Naive thymus-derived CD4-positive, alpha-beta T cell (primary cell): ENCODE measurements around the gene AFDN. TPM values are rescaled to one million over a fixed set of nuclear protein-coding genes. Genes with fewer than 3 reads are reported as not detected.

Experiments used
- ATAC-seq: fragments of 150-1000 bp; cut with Tn5 transposase; 2 replicates; pipeline ENCODE4 v1.10.0; 2021; ENCODE audit warnings: mild to moderate bottlenecking, moderate library complexity
- CTCF ChIA-PET: fragments of 350-600 bp; sonication (Branson Sonifier 250); formaldehyde crosslinking; loops from one replicate; lab custom pipeline; 2021; ENCODE audit warnings: antibody characterized with exemption; lab: Charles Lee
- POLR2A ChIA-PET: fragments of 350-600 bp; sonication (Branson Sonifier 250); formaldehyde crosslinking; loops from one replicate; lab custom pipeline; 2021; ENCODE audit warnings: antibody characterized with exemption, inconsistent platforms; lab: Charles Lee
- DNase-seq, 9 donors: peaks; one replicate each; pipeline versions ENCODE4 v3.0.0 to v3.0.0-alpha.2; 2020 to 2022; ENCODE audit warnings: mixed read lengths in 1 of 9
- H3K27ac ChIP-seq: one replicate; pipeline ENCODE4 v1.7.0; 2013; ENCODE audit warnings: mild to moderate bottlenecking, low read depth, low read length, moderate library complexity
- H3K27me3 ChIP-seq, 2 donors: one replicate each; pipeline ENCODE4 v1.7.0; 2013; ENCODE audit warnings: low read length in 2 of 2, mild to moderate bottlenecking in 2 of 2, moderate library complexity in 2 of 2; ENCODE audit not compliant: control insufficient read depth in 2 of 2, insufficient read depth in 2 of 2
- H3K36me3 ChIP-seq, 3 experiments: 1 replicate in 2 of 3; 2 replicates in 1 of 3; pipeline ENCODE4 v1.7.0; 2013; ENCODE audit warnings: low read length in 3 of 3, mild to moderate bottlenecking in 3 of 3, moderate library complexity in 1 of 3; ENCODE audit not compliant: insufficient read depth in 3 of 3, control insufficient read depth in 2 of 3
- H3K4me1 ChIP-seq, 2 donors: one replicate each; pipeline ENCODE4 v1.7.0; 2013; ENCODE audit warnings: low read length in 2 of 2, mild to moderate bottlenecking in 2 of 2, moderate library complexity in 1 of 2; ENCODE audit not compliant: control insufficient read depth in 2 of 2, insufficient read depth in 2 of 2
- H3K4me3 ChIP-seq: 2 replicates; pipeline ENCODE4 v1.7.0; 2013; ENCODE audit warnings: mild to moderate bottlenecking, low read length
- H3K9me3 ChIP-seq, 3 experiments: 1 replicate in 2 of 3; 2 replicates in 1 of 3; pipeline ENCODE4 v1.7.0; 2013; ENCODE audit warnings: low read length in 3 of 3; ENCODE audit not compliant: control insufficient read depth in 2 of 3
- H3K27ac Mint-ChIP-seq, 9 donors: one replicate each; pipeline ENCODE4 v1.8.0; 2020 to 2022; ENCODE audit warnings: mixed read lengths in 9 of 9, mild to moderate bottlenecking in 8 of 9, moderate library complexity in 5 of 9, inconsistent platforms in 2 of 9
- H3K27me3 Mint-ChIP-seq, 5 donors: one replicate each; pipeline ENCODE4 v1.8.0; 2021 to 2022; ENCODE audit warnings: mixed read lengths in 5 of 5, mild to moderate bottlenecking in 1 of 5
- H3K36me3 Mint-ChIP-seq, 5 donors: one replicate each; pipeline ENCODE4 v1.8.0; 2020 to 2022; ENCODE audit warnings: mixed read lengths in 5 of 5, mild to moderate bottlenecking in 3 of 5, inconsistent platforms in 1 of 5
- H3K4me1 Mint-ChIP-seq, 7 donors: one replicate each; pipeline ENCODE4 v1.8.0; 2020 to 2022; ENCODE audit warnings: mixed read lengths in 7 of 7, mild to moderate bottlenecking in 3 of 7, inconsistent platforms in 1 of 7
- H3K4me3 Mint-ChIP-seq, 10 donors: one replicate each; pipeline ENCODE4 v1.8.0; 2020 to 2022; ENCODE audit warnings: mild to moderate bottlenecking in 10 of 10, mixed read lengths in 10 of 10, moderate library complexity in 6 of 10, inconsistent platforms in 2 of 10
- H3K9me3 Mint-ChIP-seq, 11 donors: one replicate each; pipeline ENCODE4 v1.8.0; 2020 to 2022; ENCODE audit warnings: mixed read lengths in 11 of 11, mild to moderate bottlenecking in 4 of 11, inconsistent platforms in 1 of 11, moderate library complexity in 1 of 11
- intact Hi-C, 2 donors: fragments of 100-400 bp; cut with micrococcal nuclease; formaldehyde crosslinking; loops; one replicate each; pipeline ENCODE4 v1.15.1; 2023
- polyA plus RNA-seq, 2 donors: library from polyadenylated mRNA; unstranded; fragments of 300-500 nt; fragmentation: Illumina TruSeq; gene quantifications; one replicate each; pipeline ENCODE4 v1.2.3, GENCODE V29; 2021
- total RNA-seq, 6 experiments: library from RNA in 5 of 6; stranded (reverse) in 5 of 6; gene quantifications; 1 replicate in 5 of 6; 2 replicates in 1 of 6; pipeline ENCODE4 v1.2.3 and lab custom pipeline; 2021 to 2026

The AFDN gene
- total and polyA plus RNA-seq, 7 experiments from 2014 or later = 0.08 to 55.1 (median 3.6) TPM

DNA sequence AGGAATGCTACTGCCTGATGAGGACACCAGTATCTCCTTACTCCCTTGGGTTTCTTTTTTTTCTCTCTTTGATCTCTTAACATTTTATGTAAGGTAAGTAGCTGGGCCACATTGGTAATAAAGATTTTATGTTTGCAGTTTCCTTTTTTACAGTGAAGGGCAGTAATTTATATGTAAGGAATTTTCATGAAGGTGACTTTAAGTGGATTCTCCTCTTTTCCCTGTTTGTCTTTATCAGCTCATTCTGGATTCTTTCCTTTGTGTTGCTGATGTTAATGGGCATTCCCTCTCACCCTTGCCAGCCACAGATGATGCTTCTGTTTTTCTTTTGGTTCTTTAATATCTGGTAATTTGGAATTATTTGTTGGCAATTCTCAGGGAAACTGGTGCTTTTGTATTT, 34.7 kb downstream of the AFDN start:
- Mint-ChIP-seq H3K27ac (no peak overlapping the region), H3K4me3 (no peak overlapping the region), H3K27me3 (peaks cover 10 to 31% (median 19%) of the 10 kb centered on the region in 5 donors), H3K36me3 (peaks cover 0 to 2% (median 0%) of the 10 kb centered on the region in 5 donors), H3K4me1 (peaks cover 0 to 11% (median 0%) of the 10 kb centered on the region in 7 donors), H3K9me3 (no peaks in the 10 kb centered on the region)
- no peaks in the 10 kb centered on the region for H3K27me3 ChIP-seq
- POLR2A ChIA-PET = no interaction called here
- CTCF ChIA-PET = no interaction called here
- H3K4me3 ChIP-seq = no peak overlapping the region
- H3K9me3 ChIP-seq = no peaks in the 10 kb centered on the region
- intact Hi-C loops = no loop called here
- H3K27ac ChIP-seq = no peak overlapping the region
- ATAC-seq = no peak
- no peaks in the 10 kb centered on the region for H3K36me3 ChIP-seq
- no peaks in the 10 kb centered on the region for H3K4me1 ChIP-seq
- DNase-seq = no peak

DNA sequence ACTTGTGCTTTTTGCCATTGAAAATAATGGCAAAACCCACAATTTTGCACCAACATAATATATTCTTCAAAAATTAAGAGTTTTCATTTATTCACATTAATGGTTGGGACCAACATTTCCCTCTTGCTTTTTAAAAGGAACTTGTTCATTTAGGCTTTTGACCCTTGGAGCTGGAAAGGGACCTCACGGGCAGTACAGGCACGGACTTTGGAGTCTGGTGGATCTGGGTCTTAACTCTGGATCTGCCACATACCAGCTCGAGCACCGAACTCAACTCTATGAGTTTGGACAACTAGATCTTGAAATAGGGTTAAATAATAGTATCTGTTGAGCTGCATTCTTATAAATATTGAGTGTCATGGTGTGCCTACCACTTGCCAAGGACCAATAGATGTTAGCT, 37.2 kb downstream of the AFDN start:
- intact Hi-C loops = no loop called here
- H3K4me3 Mint-ChIP-seq = no peak overlapping the region
- POLR2A ChIA-PET = no interaction called here
- H3K4me3 ChIP-seq = no peak overlapping the region
- no peaks in the 10 kb centered on the region for H3K4me1 ChIP-seq
- H3K27ac ChIP-seq = no peak overlapping the region
- ATAC-seq = no peak
- no peaks in the 10 kb centered on the region for H3K27me3 ChIP-seq
- H3K36me3 Mint-ChIP-seq = peaks cover 0 to 7% (median 0%) of the 10 kb centered on the region in 5 donors
- H3K27ac Mint-ChIP-seq = no peak overlapping the region
- no peaks in the 10 kb centered on the region for H3K9me3 Mint-ChIP-seq
- CTCF ChIA-PET = no interaction called here
- H3K36me3 ChIP-seq = no peaks in the 10 kb centered on the region
- peaks cover 12 to 27% (median 21%) of the 10 kb centered on the region in 5 donors for H3K27me3 Mint-ChIP-seq
- H3K4me1 Mint-ChIP-seq = peaks cover 0 to 2% (median 0%) of the 10 kb centered on the region in 7 donors
- no peaks in the 10 kb centered on the region for H3K9me3 ChIP-seq
- DNase-seq = no peak

DNA sequence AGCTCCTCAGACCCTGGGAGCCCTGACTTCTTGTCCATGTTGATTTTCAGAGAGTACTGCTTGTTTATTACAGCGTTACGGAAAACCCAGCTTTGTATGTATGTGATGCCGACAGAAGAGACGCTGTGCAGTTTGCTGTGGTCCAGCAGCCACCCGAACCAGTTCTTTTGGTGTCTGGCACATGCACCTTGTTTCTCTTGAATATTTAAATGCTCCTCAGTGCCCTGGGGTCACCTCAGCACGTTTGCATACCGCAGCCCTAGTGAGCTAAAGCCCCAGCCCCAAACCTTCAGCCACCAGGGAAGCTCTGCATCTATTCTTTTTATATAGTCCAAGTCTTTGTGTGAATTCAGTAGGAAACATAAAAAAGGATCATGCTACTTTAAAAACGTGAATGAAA, 39.9 kb downstream of the AFDN start:
- ATAC-seq = no peak
- no peak overlapping the region for H3K4me3 ChIP-seq
- H3K36me3 ChIP-seq = no peaks in the 10 kb centered on the region
- no peaks in the 10 kb centered on the region for H3K4me1 ChIP-seq
- ChIA-PET CTCF (no interaction called here), POLR2A (no interaction called here)
- H3K27ac ChIP-seq = no peak overlapping the region
- H3K27me3 ChIP-seq = no peaks in the 10 kb centered on the region
- Mint-ChIP-seq H3K36me3 (peaks cover 0 to 7% (median 0%) of the 10 kb centered on the region in 5 donors), H3K9me3 (no peaks in the 10 kb centered on the region), H3K27ac (no peak overlapping the region), H3K4me1 (peaks cover 0 to 4% (median 0%) of the 10 kb centered on the region in 7 donors), H3K27me3 (peaks cover 4 to 20% (median 14%) of the 10 kb centered on the region in 5 donors), H3K4me3 (no peak overlapping the region)
- intact Hi-C loops = no loop called here
- no peak for DNase-seq
- no peaks in the 10 kb centered on the region for H3K9me3 ChIP-seq

DNA sequence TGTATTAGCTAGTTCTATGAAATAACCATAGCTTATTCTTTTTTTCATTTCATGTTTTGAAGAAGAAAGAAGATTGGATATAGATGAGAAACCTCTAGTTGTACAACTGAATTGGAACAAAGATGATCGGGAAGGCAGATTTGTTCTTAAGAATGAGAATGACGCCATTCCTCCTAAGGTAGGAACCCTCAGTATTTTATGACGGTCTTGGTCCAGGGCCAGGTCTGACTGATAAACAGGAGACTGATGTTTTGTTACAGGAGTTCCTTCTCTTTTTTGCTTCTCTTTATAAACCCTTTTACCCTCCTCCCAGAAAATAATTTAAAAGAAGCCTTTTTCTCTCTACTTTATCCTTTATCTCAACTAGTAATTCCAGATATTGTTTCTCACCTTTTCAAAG, 43.6 kb downstream of the AFDN start:
- Mint-ChIP-seq H3K4me3 (no peak overlapping the region), H3K36me3 (peaks cover 0 to 8% (median 0%) of the 10 kb centered on the region in 5 donors), H3K9me3 (no peaks in the 10 kb centered on the region), H3K27me3 (peaks cover 0 to 5% (median 0%) of the 10 kb centered on the region in 5 donors), H3K27ac (no peak overlapping the region), H3K4me1 (peaks cover 0 to 4% (median 0%) of the 10 kb centered on the region in 7 donors)
- CTCF ChIA-PET = no interaction called here
- Histone ChIP-seq H3K4me3 (no peak overlapping the region), H3K27me3 (no peaks in the 10 kb centered on the region), H3K4me1 (no peaks in the 10 kb centered on the region), H3K27ac (no peak overlapping the region), H3K36me3 (no peaks in the 10 kb centered on the region), H3K9me3 (no peaks in the 10 kb centered on the region)
- intact Hi-C loops = no loop called here
- DNase-seq (no peak), ATAC-seq (no peak)
- POLR2A ChIA-PET = no interaction called here

DNA sequence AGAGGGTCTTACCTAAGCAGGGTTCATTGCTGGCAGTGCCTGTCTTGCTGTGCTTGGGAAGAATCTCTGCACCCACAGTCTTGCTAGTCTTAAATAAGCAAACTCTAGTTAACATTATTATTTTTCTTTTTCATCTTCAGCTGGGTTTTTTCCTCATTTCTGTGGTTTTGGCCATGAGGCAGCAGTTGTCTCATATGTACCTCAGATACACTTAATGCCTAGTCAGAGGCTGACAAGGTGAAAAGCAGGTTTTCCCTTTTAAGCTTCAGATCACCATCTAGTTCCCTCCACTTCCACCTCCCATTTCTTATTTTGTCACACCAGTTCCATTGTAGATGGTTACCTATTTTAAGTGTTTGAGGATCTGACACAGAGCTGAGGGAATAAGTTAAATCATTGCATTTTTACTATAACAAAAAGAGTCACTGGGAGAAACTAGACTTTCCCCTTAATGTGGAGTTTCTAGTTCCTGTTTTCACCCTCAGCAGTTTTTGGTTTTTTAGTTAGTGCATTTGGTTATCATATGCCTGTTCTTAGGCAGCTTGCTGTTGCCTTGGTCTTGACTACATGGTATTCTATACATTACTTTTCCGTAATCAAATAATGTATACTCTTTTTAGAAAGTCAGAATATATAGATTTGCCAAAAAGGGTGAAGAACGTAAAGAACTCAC, 46.0 kb downstream of the AFDN start:
- no peak for DNase-seq
- H3K27ac ChIP-seq = no peak overlapping the region
- CTCF ChIA-PET = no interaction called here
- peaks cover 0 to 11% (median 3%) of the 10 kb centered on the region in 5 donors for H3K27me3 Mint-ChIP-seq
- no peaks in the 10 kb centered on the region for H3K9me3 ChIP-seq
- H3K4me1 Mint-ChIP-seq = peaks cover 0 to 4% (median 0%) of the 10 kb centered on the region in 7 donors
- H3K9me3 Mint-ChIP-seq = no peaks in the 10 kb centered on the region
- ATAC-seq = no peak
- no peak overlapping the region for H3K4me3 ChIP-seq
- H3K36me3 ChIP-seq = no peaks in the 10 kb centered on the region
- no peak overlapping the region for H3K27ac Mint-ChIP-seq
- peaks cover 0 to 8% (median 0%) of the 10 kb centered on the region in 5 donors for H3K36me3 Mint-ChIP-seq
- H3K4me1 ChIP-seq = no peaks in the 10 kb centered on the region
- POLR2A ChIA-PET = no interaction called here
- intact Hi-C loops = no loop called here
- H3K4me3 Mint-ChIP-seq = no peak overlapping the region
- no peaks in the 10 kb centered on the region for H3K27me3 ChIP-seq

DNA sequence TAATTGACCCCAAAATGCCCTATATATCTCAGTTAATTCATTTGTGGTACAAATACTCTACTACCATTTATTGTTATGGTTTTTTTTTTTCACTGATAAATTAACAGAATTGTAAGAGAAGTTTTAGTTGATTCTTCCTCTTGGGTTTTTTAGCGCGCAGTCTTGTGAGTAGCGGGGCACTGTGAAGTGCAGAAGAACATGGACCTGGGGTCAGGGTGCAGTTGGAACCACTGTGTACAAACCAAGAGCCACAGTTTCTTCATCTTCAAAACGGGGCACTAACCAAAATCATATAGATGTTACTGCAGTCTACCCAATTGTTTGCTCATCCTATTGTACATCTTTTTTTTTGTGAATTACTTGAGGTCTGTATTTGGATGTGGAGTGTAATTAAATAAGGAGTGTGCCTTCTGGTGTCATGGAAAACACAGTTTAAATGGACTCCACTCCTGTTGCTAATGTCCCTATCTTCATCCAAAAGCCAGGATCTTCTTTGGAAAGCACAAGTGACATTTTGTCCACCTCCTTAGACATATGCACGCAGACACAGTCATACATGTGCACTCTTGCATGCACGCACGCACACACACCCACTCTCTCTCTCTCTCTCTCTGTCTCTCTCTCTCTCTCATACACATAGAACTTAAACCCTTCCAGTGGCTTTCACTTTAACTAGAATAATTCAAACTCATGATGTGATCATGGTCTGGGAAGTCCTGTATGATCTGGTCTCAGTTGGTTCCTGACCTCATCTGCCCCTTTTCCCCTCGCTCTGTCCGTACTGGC, 51.5 kb downstream of the AFDN start:
- no peak overlapping the region for H3K27ac Mint-ChIP-seq
- no peaks in the 10 kb centered on the region for H3K4me1 Mint-ChIP-seq
- Histone ChIP-seq H3K36me3 (no peaks in the 10 kb centered on the region), H3K27ac (no peak overlapping the region), H3K9me3 (no peaks in the 10 kb centered on the region), H3K27me3 (no peaks in the 10 kb centered on the region), H3K4me3 (no peak overlapping the region), H3K4me1 (no peaks in the 10 kb centered on the region)
- intact Hi-C loops = no loop called here
- H3K27me3 Mint-ChIP-seq = peaks cover 0 to 21% (median 8%) of the 10 kb centered on the region in 5 donors
- H3K4me3 Mint-ChIP-seq = no peak overlapping the region
- no peak for DNase-seq
- ATAC-seq = no peak
- ChIA-PET POLR2A (no interaction called here), CTCF (no interaction called here)
- no peaks in the 10 kb centered on the region for H3K9me3 Mint-ChIP-seq
- H3K36me3 Mint-ChIP-seq = peaks cover 0 to 11% (median 0%) of the 10 kb centered on the region in 5 donors
